Heart left ventricle (tissue), 16 donors: ENCODE data around the gene CBFA2T2. TPM values are rescaled to one million over a fixed set of nuclear protein-coding genes. Genes with fewer than 3 reads are reported as not detected.
A peak's percentile ranks its signal among the peaks of the same experiment; 100 is the strongest.

Source experiments
- ATAC-seq, 4 donors: fragments of 200-7000 bp; cut with Tn5 transposase; one replicate each; pipeline ENCODE4 v1.9.1; 2020 to 2022; ENCODE audit warnings: moderate library complexity in 4 of 4, mild to moderate bottlenecking in 3 of 4, moderate number of reproducible peaks in 1 of 4
- DNase-seq, 5 donors: peaks; one replicate each; pipeline ENCODE4 v3.0.0-alpha.2; 2020
- H3K27ac ChIP-seq, 12 donors: fragments of 200-600 bp; sonication (generic) in 4 of 12; one replicate each; pipeline versions ENCODE4 v1.5.0 to v1.8.0; 2016 to 2022; ENCODE audit warnings: mild to moderate bottlenecking in 2 of 12
- H3K27me3 ChIP-seq, 9 donors: fragments of 200-600 bp; sonication (generic) in 2 of 9; one replicate each; pipeline versions ENCODE4 v1.5.1 to v1.8.0; 2016 to 2022; ENCODE audit warnings: mild to moderate bottlenecking in 3 of 9
- H3K36me3 ChIP-seq, 9 donors: fragments of 200-600 bp; sonication (generic) in 2 of 9; one replicate each; pipeline versions ENCODE4 v1.5.0 to v1.8.0; 2018 to 2022; ENCODE audit warnings: mild to moderate bottlenecking in 2 of 9
- H3K4me1 ChIP-seq, 12 donors: fragments of 200-600 bp; sonication (generic) in 4 of 12; one replicate each; pipeline versions ENCODE4 v1.5.0 to v1.8.0; 2016 to 2022; ENCODE audit warnings: mild to moderate bottlenecking in 3 of 12
- H3K4me3 ChIP-seq, 12 donors: fragments of 200-600 bp; sonication (generic) in 4 of 12; one replicate each; pipeline versions ENCODE4 v1.5.0 to v1.8.0; 2017 to 2022; ENCODE audit warnings: mild to moderate bottlenecking in 9 of 12, moderate library complexity in 4 of 12
- H3K9me3 ChIP-seq, 12 donors: fragments of 200-600 bp; sonication (generic) in 4 of 12; one replicate each; pipeline versions ENCODE4 v1.5.0 to v1.8.0; 2016 to 2022; ENCODE audit warnings: mild to moderate bottlenecking in 1 of 12
- POLR2A ChIP-seq, 2 donors: fragments of 450-650 bp; IDR thresholded peaks; one replicate each; pipeline ENCODE4 v1.6.1; 2017; ENCODE audit warnings: antibody characterized with exemption in 2 of 2, mild to moderate bottlenecking in 2 of 2, moderate library complexity in 2 of 2
- WGBS, 4 donors: extraction: QIAGEN DNeasy Blood & Tissue Kit in 2 of 4; methylation state at CpG; one replicate each; pipeline versions ENCODE4 v1.1.5 to v1.1.7; 2013 to 2018; 5-methylcytosine and 5-hydroxymethylcytosine counted together
- intact Hi-C, 10 donors: fragments of 100-400 bp; cut with DNase I; formaldehyde crosslinking; loops; one replicate each; pipeline versions ENCODE4 v1.11.1 to v1.14.2; 2022
- polyA plus RNA-seq, 2 donors: library from polyadenylated mRNA; stranded (reverse); fragments of 200-250 nt; gene quantifications; one replicate each; pipeline ENCODE4 v1.2.3, GENCODE V29; 2013
- total RNA-seq, 9 donors: library from RNA; depleted of rRNA in 2 of 9; stranded (reverse); fragments of >200 nt in 2 of 9; fragmentation: NEBNext Ultra II Directional in 3 of 9; extraction: Animal tissue kit (Norgen Biotek cat#: 25700) in 3 of 9; gene quantifications; one replicate each; pipeline versions ENCODE4 v1.1.0 to v1.2.4, GENCODE V29; 2016 to 2023
- TF ChIP-seq, protein P1 (sequence below), 12 donors: fragments of 200-600 bp; sonication (generic) in 4 of 12; IDR thresholded peaks; one replicate each; pipeline versions ENCODE4 v1.5.0 to v1.8.0; 2018 to 2022; ENCODE audit warnings: antibody characterized with exemption in 12 of 12, mild to moderate bottlenecking in 5 of 12
- donor health status: ischemic (EF 13 %, LVEDD 7.1; RV severe dilation, severe dysfunction).
- donor health status: healthy with polysubstance abuse.
- donor health status: DM: no; HTN: yes; CAD: no.
- donor health status: DM: no; HTN: no; CAD: no.
- donor health status: ischemic (EF 25% LVEDD 6.9; RV normal size, moderate dysfunction).
- donor health status: ischemic (EF 25% LVEDD 5.7; RV mildly dilated, moderate dysfunction).
- donor health status: healthy.
- donor health status: DM: yes; HTN: yes; CAD: no.
- donor health status: ischemic (EF 35%, LVEDD 5.7; RV mildly dilated, moderate dysfunction).
- donor health status: nonischemic (EF 11% LVEDD 7.7; RV severe dilation, severe dysfunction).
- donor health status: DM: yes; HTN: yes; CAD: no.
- donor health status: PGD.
- donor health status: ischemic (EF 29% LVEDD 5.4; RV normal size, mild dysfunction).
- donor health status: nonischemic (EF 23%, LVEDD 6.1; RV moderate dilation, normal function).

Gene CBFA2T2
- total and polyA plus RNA-seq, 11 donors = 4.6 to 15.0 (median 9.9) TPM

DNA sequence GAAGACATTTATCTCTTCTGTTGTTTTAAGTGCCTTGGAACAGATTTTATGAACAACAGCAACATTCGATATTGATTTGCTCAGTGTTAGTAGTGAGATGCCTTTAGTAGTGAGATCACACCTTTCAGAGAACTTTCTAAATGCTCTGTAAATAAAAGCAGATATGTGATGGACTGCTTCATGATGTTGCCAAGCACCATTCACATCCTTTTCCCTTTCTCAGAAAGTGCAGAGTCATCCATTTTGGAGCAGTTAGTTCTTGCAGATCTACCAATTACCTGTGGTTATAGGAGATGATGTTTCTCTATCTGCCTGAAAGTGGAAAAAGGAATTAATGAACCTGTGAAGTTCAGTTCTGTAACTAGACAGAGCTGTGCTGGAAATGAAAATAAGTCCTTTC, 27.0 kb downstream of the CBFA2T2 start:
- H3K4me1 ChIP-seq = peaks cover 0 to 21% (median 5%) of the 10 kb centered on the region in 12 donors
- H3K9me3 ChIP-seq = no peaks in the 10 kb centered on the region
- no peak for DNase-seq
- H3K27ac ChIP-seq = no peak overlapping the region
- 35 to 60% (median 46%) methylated on average over 1 of the region's 1 CpG for WGBS, 4 donors
- TF ChIP-seq, protein P1, sequence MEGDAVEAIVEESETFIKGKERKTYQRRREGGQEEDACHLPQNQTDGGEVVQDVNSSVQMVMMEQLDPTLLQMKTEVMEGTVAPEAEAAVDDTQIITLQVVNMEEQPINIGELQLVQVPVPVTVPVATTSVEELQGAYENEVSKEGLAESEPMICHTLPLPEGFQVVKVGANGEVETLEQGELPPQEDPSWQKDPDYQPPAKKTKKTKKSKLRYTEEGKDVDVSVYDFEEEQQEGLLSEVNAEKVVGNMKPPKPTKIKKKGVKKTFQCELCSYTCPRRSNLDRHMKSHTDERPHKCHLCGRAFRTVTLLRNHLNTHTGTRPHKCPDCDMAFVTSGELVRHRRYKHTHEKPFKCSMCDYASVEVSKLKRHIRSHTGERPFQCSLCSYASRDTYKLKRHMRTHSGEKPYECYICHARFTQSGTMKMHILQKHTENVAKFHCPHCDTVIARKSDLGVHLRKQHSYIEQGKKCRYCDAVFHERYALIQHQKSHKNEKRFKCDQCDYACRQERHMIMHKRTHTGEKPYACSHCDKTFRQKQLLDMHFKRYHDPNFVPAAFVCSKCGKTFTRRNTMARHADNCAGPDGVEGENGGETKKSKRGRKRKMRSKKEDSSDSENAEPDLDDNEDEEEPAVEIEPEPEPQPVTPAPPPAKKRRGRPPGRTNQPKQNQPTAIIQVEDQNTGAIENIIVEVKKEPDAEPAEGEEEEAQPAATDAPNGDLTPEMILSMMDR (IDR thresholded peaks at IDR 0.05) = no peak
- TF ChIP-seq POLR2A (IDR thresholded peaks at IDR 0.05) = no peak
- no peak for ATAC-seq
- intact Hi-C loops = no loop called here
- H3K27me3 ChIP-seq = no peaks in the 10 kb centered on the region
- no peak overlapping the region for H3K4me3 ChIP-seq
- H3K36me3 ChIP-seq = no peaks in the 10 kb centered on the region

DNA sequence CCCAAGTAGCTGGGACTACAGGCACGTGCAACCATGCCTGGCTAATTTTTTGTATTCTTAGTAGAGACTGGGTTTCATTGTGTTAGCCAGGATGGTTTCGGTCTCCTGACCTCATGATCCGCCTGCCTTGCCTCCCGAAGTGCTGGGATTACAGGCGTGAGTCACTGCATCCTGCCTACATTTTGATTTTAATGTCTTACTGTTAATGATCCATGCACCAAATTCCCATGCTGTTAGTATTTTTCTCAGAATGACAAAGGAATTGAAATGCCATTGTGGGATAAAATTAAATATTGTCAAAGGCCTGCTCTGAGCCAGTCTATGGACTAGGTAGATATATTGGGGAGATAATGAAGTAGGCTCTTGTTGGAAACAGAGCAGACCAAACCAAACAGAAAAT, 28.2 kb downstream of the CBFA2T2 start:
- TF ChIP-seq, protein P1 (IDR thresholded peaks at IDR 0.05) = no peak
- no peak for TF ChIP-seq POLR2A (IDR thresholded peaks at IDR 0.05)
- H3K4me3 ChIP-seq = no peak overlapping the region
- intact Hi-C loops = no loop called here
- no peak overlapping the region for H3K27ac ChIP-seq
- peaks cover 0 to 24% (median 5%) of the 10 kb centered on the region in 12 donors for H3K4me1 ChIP-seq
- DNase-seq (no peak), ATAC-seq (no peak)
- no peaks in the 10 kb centered on the region for H3K9me3 ChIP-seq
- H3K36me3 ChIP-seq = no peaks in the 10 kb centered on the region
- H3K27me3 ChIP-seq = no peaks in the 10 kb centered on the region
- WGBS, 4 donors = 70 to 86% (median 77%) methylated on average over 5 of the region's 5 CpGs

DNA sequence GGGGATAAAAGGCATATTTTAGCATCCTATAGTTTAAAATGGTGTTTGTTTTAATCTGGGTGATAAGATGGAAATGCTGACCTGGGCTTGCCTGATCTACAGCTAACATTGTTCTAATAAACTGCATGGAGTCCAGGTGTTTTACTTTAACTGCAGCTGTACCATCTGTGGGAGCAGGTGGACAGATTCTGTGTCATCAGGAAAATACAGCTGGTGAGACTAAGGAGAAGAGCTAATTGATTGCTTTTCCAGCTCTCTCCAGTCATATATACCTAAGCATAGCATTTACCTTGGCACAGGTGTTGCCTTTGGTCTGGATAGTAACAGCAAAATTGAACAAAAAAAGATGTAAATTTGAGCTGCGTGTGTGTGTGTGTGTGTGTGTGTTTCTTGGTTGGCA, 31.6 kb downstream of the CBFA2T2 start:
- H3K4me3 ChIP-seq = no peak overlapping the region
- DNase-seq = no peak
- 53 to 86% (median 66%) methylated on average over 1 of the region's 1 CpG for WGBS, 4 donors
- intact Hi-C loops = no loop called here
- H3K36me3 ChIP-seq = peaks cover 0 to 10% (median 3%) of the 10 kb centered on the region in 9 donors
- H3K27me3 ChIP-seq = no peaks in the 10 kb centered on the region
- H3K9me3 ChIP-seq = no peaks in the 10 kb centered on the region
- TF ChIP-seq, protein P1 (IDR thresholded peaks at IDR 0.05) = no peak
- no peak for TF ChIP-seq POLR2A (IDR thresholded peaks at IDR 0.05)
- ATAC-seq = no peak
- H3K4me1 ChIP-seq = peaks cover 0 to 23% (median 5%) of the 10 kb centered on the region in 12 donors
- H3K27ac ChIP-seq = no peak overlapping the region

DNA sequence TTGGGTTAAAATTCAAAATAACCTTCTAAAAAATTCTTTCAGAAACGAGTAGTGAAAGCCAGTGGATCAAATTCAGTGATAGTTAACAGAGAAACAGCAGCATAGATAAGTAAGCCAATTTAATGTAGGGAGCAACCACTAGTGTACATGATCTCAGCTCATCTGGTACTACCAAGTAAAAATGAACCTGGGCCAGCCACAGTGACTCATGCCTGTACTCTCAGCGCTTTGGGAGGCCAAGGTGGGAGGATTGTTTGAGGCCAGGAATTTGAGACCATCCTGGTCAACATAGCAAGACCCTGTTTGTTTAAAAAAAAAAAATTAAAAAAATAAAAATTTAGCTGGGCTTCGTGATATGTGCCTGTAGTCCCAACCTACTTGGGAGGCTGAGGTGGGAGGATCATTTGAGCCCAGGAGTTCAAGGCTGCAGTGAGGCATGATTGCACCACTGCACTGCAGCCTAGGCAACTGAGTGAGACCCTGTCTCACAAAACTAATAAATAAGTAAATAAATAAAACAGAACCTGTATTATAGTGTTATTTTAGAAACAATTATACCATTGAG, 32.4 kb downstream of the CBFA2T2 start:
- ATAC-seq (peak in 1 of 4 donors; percentile 56), DNase-seq (no peak)
- TF ChIP-seq, protein P1 (IDR thresholded peaks at IDR 0.05) = no peak
- TF ChIP-seq POLR2A (IDR thresholded peaks at IDR 0.05) = no peak
- WGBS, 4 donors = 75 to 87% (median 81%) methylated on average over 3 of the region's 3 CpGs
- Histone ChIP-seq H3K27me3 (no peaks in the 10 kb centered on the region), H3K27ac (no peak overlapping the region), H3K9me3 (no peaks in the 10 kb centered on the region), H3K4me1 (peaks cover 0 to 16% (median 3%) of the 10 kb centered on the region in 12 donors), H3K36me3 (peaks cover 0 to 10% (median 3%) of the 10 kb centered on the region in 9 donors), H3K4me3 (no peak overlapping the region)
- intact Hi-C loops = no loop called here
